Trophoblast cell (in vitro differentiated cells and primary cell): Measurements from ENCODE around the gene RAC2.
A peak's percentile ranks its signal among the peaks of the same experiment; 100 is the strongest.

Experiments
- DNase-seq, 2 donors: peaks; one replicate each; pipeline ENCODE4 v3.0.0-alpha.2; 2016
- H2AFZ ChIP-seq: 2 replicates; pipeline ENCODE4 v1.6.1; 2013; ENCODE audit warnings: low read length, moderate library complexity, mild to moderate bottlenecking; ENCODE audit not compliant: insufficient read depth, poor library complexity
- H2AK5ac ChIP-seq: 2 replicates; pipeline ENCODE4 v1.6.1; 2013; ENCODE audit warnings: mild to moderate bottlenecking, low read length
- H2BK120ac ChIP-seq: 2 replicates; pipeline ENCODE4 v1.6.1; 2013; ENCODE audit warnings: low read length, mild to moderate bottlenecking, moderate library complexity; ENCODE audit not compliant: insufficient read depth, poor library complexity
- H2BK12ac ChIP-seq: 2 replicates; pipeline ENCODE4 v1.6.1; 2013; ENCODE audit warnings: mild to moderate bottlenecking, low read length, moderate library complexity
- H2BK5ac ChIP-seq: 2 replicates; pipeline ENCODE4 v1.6.1; 2013; ENCODE audit warnings: low read length, low read depth, moderate library complexity, mild to moderate bottlenecking; ENCODE audit not compliant: poor library complexity
- H3K14ac ChIP-seq: 2 replicates; pipeline ENCODE4 v1.6.1; 2013; ENCODE audit warnings: mild to moderate bottlenecking, low read length
- H3K18ac ChIP-seq: 2 replicates; pipeline ENCODE4 v1.6.1; 2013; ENCODE audit warnings: mild to moderate bottlenecking, low read length
- H3K23ac ChIP-seq: 2 replicates; pipeline ENCODE4 v1.6.1; 2013; ENCODE audit warnings: low read length
- H3K27ac ChIP-seq: 2 replicates; pipeline ENCODE4 v1.5.1; 2013; ENCODE audit warnings: low read depth, mild to moderate bottlenecking, inconsistent platforms, low read length, moderate library complexity
- H3K27me3 ChIP-seq: 2 replicates; pipeline ENCODE4 v1.6.1; 2013; ENCODE audit warnings: inconsistent platforms, mild to moderate bottlenecking, low read length, moderate library complexity; ENCODE audit not compliant: insufficient read depth
- H3K36me3 ChIP-seq, 2 experiments: 1 replicate in 1 of 2; 2 replicates in 1 of 2; pipeline ENCODE4 v1.6.1; 2013; ENCODE audit warnings: low read length in 2 of 2, mild to moderate bottlenecking in 2 of 2, moderate library complexity in 1 of 2; ENCODE audit not compliant: insufficient read depth in 2 of 2, control insufficient read depth in 1 of 2
- H3K4ac ChIP-seq: 2 replicates; pipeline ENCODE4 v1.6.1; 2013; ENCODE audit warnings: low read depth, mild to moderate bottlenecking, low read length, moderate library complexity
- H3K4me1 ChIP-seq, 2 experiments: 1 replicate in 1 of 2; 2 replicates in 1 of 2; pipeline ENCODE4 v1.6.1; 2013; ENCODE audit warnings: low read length in 2 of 2, mild to moderate bottlenecking in 2 of 2, moderate library complexity in 1 of 2; ENCODE audit not compliant: insufficient read depth in 2 of 2, control insufficient read depth in 1 of 2
- H3K4me2 ChIP-seq: 2 replicates; pipeline ENCODE4 v1.6.1; 2013; ENCODE audit warnings: inconsistent platforms, mild to moderate bottlenecking, low read length, moderate library complexity
- H3K4me3 ChIP-seq: 2 replicates; pipeline ENCODE4 v1.5.1; 2013; ENCODE audit warnings: mild to moderate bottlenecking, low read depth, low read length, inconsistent platforms
- H3K79me1 ChIP-seq: one replicate; pipeline ENCODE4 v1.6.1; 2013; ENCODE audit warnings: low read length
- H3K79me2 ChIP-seq: 2 replicates; pipeline ENCODE4 v1.6.1; 2013; ENCODE audit warnings: low read length, mild to moderate bottlenecking; ENCODE audit not compliant: control insufficient read depth, insufficient read depth, poor library complexity
- H3K9ac ChIP-seq: 2 replicates; pipeline ENCODE4 v1.6.1; 2013; ENCODE audit warnings: mild to moderate bottlenecking, low read length
- H3K9me3 ChIP-seq: 2 replicates; pipeline ENCODE4 v1.6.1; 2013; ENCODE audit warnings: low read depth, mild to moderate bottlenecking, control low read depth, inconsistent platforms, low read length; ENCODE audit not compliant: insufficient read depth
- H4K12ac ChIP-seq: 2 replicates; pipeline ENCODE4 v1.6.1; 2013; ENCODE audit warnings: low read depth, mild to moderate bottlenecking, low read length, moderate library complexity
- H4K8ac ChIP-seq: 2 replicates; pipeline ENCODE4 v1.6.1; 2013; ENCODE audit warnings: low read depth, mild to moderate bottlenecking, low read length, moderate library complexity
- H4K91ac ChIP-seq: one replicate; pipeline ENCODE4 v1.6.1; 2013; ENCODE audit warnings: low read depth, mild to moderate bottlenecking, low read length, moderate library complexity
- WGBS: extraction: QIAGEN DNeasy Blood & Tissue Kit; methylation state at CpG from one replicate; pipeline ENCODE4 v1.1.7; 2013; ENCODE audit warnings: missing lambda C conversion rate; ENCODE audit not compliant: insufficient read length, insufficient coverage; ENCODE audit errors: extremely low coverage; 5-methylcytosine and 5-hydroxymethylcytosine counted together

The RAC2 gene

DNA sequence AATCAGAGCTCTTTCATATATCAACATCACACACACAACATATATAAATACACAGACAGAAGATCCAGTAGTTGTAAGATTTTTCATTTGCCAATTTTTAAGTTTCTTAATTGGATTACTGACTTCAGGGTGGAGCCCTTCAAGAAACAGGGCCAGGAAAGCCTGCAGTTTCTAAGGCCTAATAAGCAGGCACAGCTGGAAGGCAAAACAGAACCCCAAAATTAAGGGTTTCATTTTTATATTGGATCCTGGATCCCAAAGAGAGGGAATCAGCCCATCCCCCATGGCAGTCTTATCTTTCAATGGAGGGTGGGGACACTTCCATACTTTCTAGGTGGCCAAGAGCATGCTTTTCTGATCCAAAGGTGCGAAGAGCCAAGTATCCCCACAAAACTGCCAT is 51.3 kb downstream of the RAC2 start:
- Histone ChIP-seq H3K9ac (no peak overlapping the region), H3K4me1 (peaks cover 28 to 32% of the 10 kb centered on the region in 2 experiments), H3K27ac (peak overlapping the region; percentile 48), H3K79me2 (peaks cover 12% of the 10 kb centered on the region), H3K9me3 (peaks cover 1% of the 10 kb centered on the region), H4K12ac (no peak overlapping the region), H3K4ac (no peak overlapping the region), H3K18ac (no peak overlapping the region), H3K4me2 (no peak overlapping the region), H3K4me3 (no peak overlapping the region), H3K79me1 (peaks cover 37% of the 10 kb centered on the region), H3K36me3 (no peaks in the 10 kb centered on the region), H3K14ac (no peak overlapping the region), H2BK12ac (peak overlapping the region; percentile 77), H2BK120ac (peak overlapping the region; percentile 56), H3K27me3 (no peaks in the 10 kb centered on the region), H3K23ac (no peak overlapping the region), H4K91ac (peak overlapping the region; percentile 8), H4K8ac (no peak overlapping the region), H2AK5ac (peak overlapping the region; percentile 79), H2BK5ac (peak overlapping the region; percentile 27), H2AFZ (no peak overlapping the region)
- WGBS, result no CpG with 5 or more reads among the region's 1 CpG
- DNase-seq, result no peak

DNA sequence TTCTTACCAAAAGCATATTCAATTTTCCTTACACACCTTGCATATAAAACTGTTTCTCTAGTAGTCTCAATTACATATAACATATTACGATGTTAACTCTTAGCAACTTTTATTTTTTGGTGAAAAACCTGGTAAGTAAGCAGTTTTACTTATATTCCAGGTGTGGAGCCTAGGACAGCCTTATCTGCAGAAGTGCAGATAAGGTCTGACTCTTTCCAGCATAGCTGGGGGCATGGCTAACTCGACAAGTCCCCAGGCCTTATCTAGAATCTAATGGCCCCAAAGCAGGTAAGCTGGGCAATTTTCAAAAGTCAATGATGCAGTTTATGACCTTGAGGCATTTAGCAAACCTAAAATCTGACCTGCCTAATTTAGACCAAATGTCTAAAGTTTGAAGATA is 51.9 kb downstream of the RAC2 start:
- H3K4me3 ChIP-seq, result no peak overlapping the region
- H2BK120ac ChIP-seq, result no peak overlapping the region
- H3K36me3 ChIP-seq, result no peaks in the 10 kb centered on the region
- no peak overlapping the region for H2BK12ac ChIP-seq
- H3K79me2 ChIP-seq, result peaks cover 14% of the 10 kb centered on the region
- H2BK5ac ChIP-seq, result no peak overlapping the region
- no peak overlapping the region for H3K4me2 ChIP-seq
- peaks cover 37% of the 10 kb centered on the region for H3K79me1 ChIP-seq
- H4K12ac ChIP-seq, result no peak overlapping the region
- no CpG with 5 or more reads among the region's 2 CpGs for WGBS
- H3K9me3 ChIP-seq, result peaks cover 1% of the 10 kb centered on the region
- H4K91ac ChIP-seq, result no peak overlapping the region
- H3K9ac ChIP-seq, result no peak overlapping the region
- H3K27me3 ChIP-seq, result no peaks in the 10 kb centered on the region
- H3K23ac ChIP-seq, result no peak overlapping the region
- H2AFZ ChIP-seq, result no peak overlapping the region
- no peak overlapping the region for H4K8ac ChIP-seq
- H3K4ac ChIP-seq, result no peak overlapping the region
- H3K4me1 ChIP-seq, result peaks cover 30 to 34% of the 10 kb centered on the region in 2 experiments
- H3K18ac ChIP-seq, result no peak overlapping the region
- no peak overlapping the region for H2AK5ac ChIP-seq
- no peak overlapping the region for H3K14ac ChIP-seq
- DNase-seq, result peak; percentile 59 to 85
- H3K27ac ChIP-seq, result no peak overlapping the region

DNA sequence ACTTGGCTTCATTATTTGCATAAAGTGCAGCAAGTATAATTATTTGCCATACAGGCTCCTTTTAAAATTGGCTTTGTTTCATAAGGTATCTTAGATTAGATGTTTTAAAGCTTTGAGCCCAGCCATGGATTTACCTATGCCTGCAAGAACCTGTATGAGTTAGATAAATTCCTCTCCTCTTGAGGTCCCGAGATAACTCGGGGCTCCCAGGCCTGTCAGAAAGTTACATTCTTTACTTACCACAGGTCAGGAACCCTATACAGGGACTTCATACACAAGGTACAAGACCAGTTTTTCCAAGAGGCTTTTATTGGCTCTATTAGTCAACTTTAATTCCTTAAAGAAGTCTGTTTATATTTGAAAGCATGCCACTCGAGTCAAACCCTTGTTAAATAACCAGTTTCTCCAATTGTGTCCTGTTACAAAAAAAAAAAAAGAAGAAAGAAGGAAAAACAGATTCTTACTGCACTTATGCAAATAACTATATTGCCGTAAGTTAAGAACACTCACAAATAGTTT is 53.7 kb downstream of the RAC2 start:
- Histone ChIP-seq H3K4me1 (peaks cover 25 to 29% of the 10 kb centered on the region in 2 experiments), H3K18ac (no peak overlapping the region), H3K27me3 (no peaks in the 10 kb centered on the region), H4K12ac (no peak overlapping the region), H3K9me3 (peaks cover 1% of the 10 kb centered on the region), H2AFZ (no peak overlapping the region), H2BK12ac (no peak overlapping the region), H2AK5ac (no peak overlapping the region), H3K4me3 (no peak overlapping the region), H3K79me2 (peaks cover 6% of the 10 kb centered on the region), H3K23ac (no peak overlapping the region), H3K4me2 (no peak overlapping the region), H3K36me3 (peaks cover 2% of the 10 kb centered on the region in 2 experiments), H3K79me1 (peaks cover 27% of the 10 kb centered on the region), H2BK120ac (no peak overlapping the region), H4K91ac (no peak overlapping the region), H4K8ac (no peak overlapping the region), H2BK5ac (no peak overlapping the region), H3K27ac (peak overlapping the region; percentile 96), H3K4ac (no peak overlapping the region), H3K9ac (no peak overlapping the region), H3K14ac (no peak overlapping the region)
- no CpG with 5 or more reads among the region's 4 CpGs for WGBS
- no peak for DNase-seq

DNA sequence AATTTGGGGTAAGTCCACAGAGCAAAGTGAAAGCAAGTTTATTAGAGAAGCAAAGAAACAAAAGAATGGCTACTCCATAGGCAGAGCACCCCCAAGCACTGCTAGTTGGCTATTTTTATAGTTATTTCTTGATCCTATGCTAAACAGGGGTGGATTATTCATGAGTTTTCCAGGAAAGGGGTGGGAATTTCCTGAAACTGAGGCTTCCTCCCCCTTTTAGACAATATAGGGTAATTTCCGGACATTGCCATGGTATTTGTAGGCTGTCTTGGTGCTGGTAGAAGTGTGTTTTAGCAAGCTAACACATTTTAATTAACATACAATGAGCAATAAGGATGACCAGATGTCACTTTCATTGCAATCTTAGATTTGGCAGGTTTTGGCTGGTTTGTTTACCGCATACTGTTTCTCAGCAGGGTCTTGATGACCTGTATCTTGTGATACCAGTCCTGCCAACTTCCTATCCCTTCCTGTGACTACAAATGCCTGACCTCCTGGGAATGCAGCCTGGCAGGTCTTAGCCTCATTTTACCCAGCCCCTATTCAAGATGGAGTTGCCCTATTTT is 55.1 kb downstream of the RAC2 start:
- Histone ChIP-seq H3K27ac (peak overlapping the region; percentile 96), H3K79me1 (peaks cover 28% of the 10 kb centered on the region), H3K23ac (no peak overlapping the region), H3K9ac (no peak overlapping the region), H4K91ac (peak overlapping the region; percentile 95), H3K18ac (no peak overlapping the region), H3K4me2 (peak overlapping the region; percentile 39), H3K79me2 (peaks cover 6% of the 10 kb centered on the region), H4K12ac (no peak overlapping the region), H3K14ac (peak overlapping the region; percentile 11), H2BK5ac (peak overlapping the region; percentile 94), H3K4ac (no peak overlapping the region), H3K36me3 (peaks cover 8 to 10% of the 10 kb centered on the region in 2 experiments), H2AK5ac (peak overlapping the region; percentile 31), H2BK12ac (no peak overlapping the region), H3K27me3 (no peaks in the 10 kb centered on the region), H3K9me3 (peaks cover 1% of the 10 kb centered on the region), H3K4me3 (no peak overlapping the region), H2BK120ac (peak overlapping the region; percentile 95), H2AFZ (no peak overlapping the region), H4K8ac (no peak overlapping the region), H3K4me1 (peaks cover 30% of the 10 kb centered on the region in 2 experiments)
- no CpG with 5 or more reads among the region's 2 CpGs for WGBS
- peak; percentile 92 to 93 for DNase-seq
